ENCODE measurements around the gene SPAG16. TPM values are rescaled to one million over a fixed set of nuclear protein-coding genes. Genes with fewer than 3 reads are reported as not detected.

SPAG16 gene
- total RNA-seq, 4 donors from 2014 or later = 1.1 to 8.8 (median 6.3) TPM

- Histone ChIP-seq H3K9me3 (no peaks in the 10 kb centered on the region), H3K27me3 (no peaks in the 10 kb centered on the region), H3K36me3 (no peaks in the 10 kb centered on the region), H3K4me1 (peaks cover 6 to 7% of the 10 kb centered on the region in 2 donors), H3K27ac (peak overlapping the region in 3 of 4 donors; percentile 18 to 57 (median 54)), H3K4me3 (peak overlapping the region; percentile 8 to 42 (median 26))
- ATAC-seq (peak; percentile 70 to 90), DNase-seq (no peak)
- TF ChIP-seq POLR2A (IDR thresholded peaks at IDR 0.05) = no peak
- peak; percentile 55 to 76 (median 62) for TF ChIP-seq CTCF (IDR thresholded peaks at IDR 0.05 in 4 of 5, conservative IDR thresholded peaks at IDR 0.05 in 1 of 5)
- in situ Hi-C loops (cut with MboI; ENCODE audit: low sequenced_read_pairs in 4 of 4) (no loop called here), intact Hi-C loops (cut with DNase I; ENCODE audit: low total_unique reads) (no loop called here)
Observed at GRCh38 chr2:213251618-213252017, 32.6 kb upstream of the SPAG16 start.

GRCh38 chr2:213252206-213252605 is 32.1 kb upstream of the SPAG16 start:
- ATAC-seq (no peak), DNase-seq (no peak)
- Histone ChIP-seq H3K27me3 (no peaks in the 10 kb centered on the region), H3K36me3 (no peaks in the 10 kb centered on the region), H3K4me1 (peaks cover 6 to 7% of the 10 kb centered on the region in 2 donors), H3K4me3 (peak overlapping the region in 1 of 4 donors; percentile 42), H3K9me3 (no peaks in the 10 kb centered on the region), H3K27ac (no peak overlapping the region)
- in situ Hi-C loops (cut with MboI; ENCODE audit: low sequenced_read_pairs in 4 of 4) = no loop called here
- intact Hi-C loops (cut with DNase I; ENCODE audit: low total_unique reads) = no loop called here
- TF ChIP-seq CTCF (IDR thresholded peaks at IDR 0.05 in 4 of 5, conservative IDR thresholded peaks at IDR 0.05 in 1 of 5) (no peak), POLR2A (IDR thresholded peaks at IDR 0.05) (no peak)

GRCh38 chr2:213253162-213253561 is 31.1 kb upstream of the SPAG16 start:
- Histone ChIP-seq H3K27me3 (no peaks in the 10 kb centered on the region), H3K9me3 (no peaks in the 10 kb centered on the region), H3K36me3 (no peaks in the 10 kb centered on the region), H3K4me3 (no peak overlapping the region), H3K27ac (no peak overlapping the region), H3K4me1 (peaks cover 6 to 7% of the 10 kb centered on the region in 2 donors)
- no peak for ATAC-seq
- intact Hi-C loops (cut with DNase I; ENCODE audit: low total_unique reads) = no loop called here
- TF ChIP-seq CTCF (IDR thresholded peaks at IDR 0.05 in 4 of 5, conservative IDR thresholded peaks at IDR 0.05 in 1 of 5) = no peak
- TF ChIP-seq POLR2A (IDR thresholded peaks at IDR 0.05) = no peak
- no peak for DNase-seq
- in situ Hi-C loops (cut with MboI; ENCODE audit: low sequenced_read_pairs in 4 of 4) = no loop called here

GRCh38 chr2:213259266-213259665 is 25.0 kb upstream of the SPAG16 start:
- ATAC-seq = no peak
- intact Hi-C loops (cut with DNase I; ENCODE audit: low total_unique reads) = no loop called here
- no peaks in the 10 kb centered on the region for H3K9me3 ChIP-seq
- DNase-seq = no peak
- TF ChIP-seq POLR2A (IDR thresholded peaks at IDR 0.05) (no peak), CTCF (IDR thresholded peaks at IDR 0.05 in 4 of 5, conservative IDR thresholded peaks at IDR 0.05 in 1 of 5) (no peak)
- H3K4me1 ChIP-seq = no peaks in the 10 kb centered on the region
- H3K4me3 ChIP-seq = no peak overlapping the region
- H3K36me3 ChIP-seq = no peaks in the 10 kb centered on the region
- no peak overlapping the region for H3K27ac ChIP-seq
- in situ Hi-C loops (cut with MboI; ENCODE audit: low sequenced_read_pairs in 4 of 4) = no loop called here
- H3K27me3 ChIP-seq = no peaks in the 10 kb centered on the region

- no peak for ATAC-seq
- no peak for DNase-seq
- no peaks in the 10 kb centered on the region for H3K27me3 ChIP-seq
- H3K36me3 ChIP-seq = no peaks in the 10 kb centered on the region
- no peak overlapping the region for H3K27ac ChIP-seq
- intact Hi-C loops (cut with DNase I; ENCODE audit: low total_unique reads) = no loop called here
- TF ChIP-seq POLR2A (IDR thresholded peaks at IDR 0.05) (no peak), CTCF (IDR thresholded peaks at IDR 0.05 in 4 of 5, conservative IDR thresholded peaks at IDR 0.05 in 1 of 5) (no peak)
- no peaks in the 10 kb centered on the region for H3K4me1 ChIP-seq
- in situ Hi-C loops (cut with MboI; ENCODE audit: low sequenced_read_pairs in 4 of 4) = no loop called here
- no peak overlapping the region for H3K4me3 ChIP-seq
- no peaks in the 10 kb centered on the region for H3K9me3 ChIP-seq
Observed at GRCh38 chr2:213261237-213261636, 23.0 kb upstream of the SPAG16 start.
